Measurements from ENCODE around the gene KCNN4. TPM values are rescaled to one million over a fixed set of nuclear protein-coding genes. Genes with fewer than 3 reads are reported as not detected.
"Not testable (repeated sequence)": the region's sequence is repeated elsewhere in the genome, so short reads cannot be mapped to it uniquely, and the experiment has no call there.

KCNN4 gene
- 0.62 and 1.1 TPM in 2 replicates for total RNA-seq (2014; rRNA removed; shearing (Covaris generic))

DNA sequence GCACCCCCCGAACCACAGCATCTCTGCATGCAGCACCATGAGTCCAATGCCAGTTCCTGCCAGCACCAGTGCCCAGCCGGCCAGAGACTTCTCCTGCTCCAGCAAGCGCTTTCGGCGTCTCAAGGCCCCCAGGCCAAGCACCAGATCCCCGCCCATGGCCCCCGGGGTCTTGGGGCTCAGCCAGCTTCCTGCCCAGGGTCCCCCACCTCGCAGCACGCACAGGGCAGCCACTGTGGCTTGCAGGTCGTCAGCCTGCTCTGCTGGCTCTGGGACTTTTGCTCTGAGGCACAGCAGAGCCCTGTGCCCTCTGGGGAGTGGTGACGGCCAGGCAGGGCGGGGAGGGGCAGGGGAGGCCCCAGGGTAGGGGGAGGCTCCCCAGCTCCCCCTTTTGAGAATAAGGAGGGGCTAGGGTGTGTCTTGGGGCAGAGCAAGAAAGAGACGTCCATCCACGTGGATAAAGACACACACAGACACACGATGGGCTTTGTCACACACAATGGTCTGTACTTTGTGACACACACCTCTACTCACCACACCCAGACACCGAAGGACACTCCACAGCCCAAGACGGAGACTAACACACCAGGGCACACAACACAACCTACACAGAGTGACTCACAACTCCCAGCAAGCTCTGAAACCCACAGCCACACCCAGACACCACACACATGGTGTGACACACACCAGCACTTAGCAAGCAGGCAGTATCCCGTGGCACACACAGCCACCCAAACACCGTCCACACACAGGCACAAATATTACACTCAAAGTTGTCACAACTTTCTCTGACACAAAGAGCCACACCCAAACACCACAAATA is at the start of gene KCNN4:
Gene KCNN4 (minus strand): TSS at position 268 of the 820 bp plus-strand sequence. CDS start 112 bp downstream, at position 156.
- H3K27me3 ChIP-seq (ENCODE audit: control insufficient read depth, insufficient read depth, low read length) = no peaks in the 10 kb centered on the region
- peak; percentile 56 for DNase-seq
- no peaks in the 10 kb centered on the region for H3K36me3 ChIP-seq (replicated peaks; ENCODE audit: control insufficient read depth, insufficient read depth, low read length)
- H3K4me3 ChIP-seq (ENCODE audit: insufficient read depth, low read depth, low read length) = no peak within 1 kb of the TSS

DNA sequence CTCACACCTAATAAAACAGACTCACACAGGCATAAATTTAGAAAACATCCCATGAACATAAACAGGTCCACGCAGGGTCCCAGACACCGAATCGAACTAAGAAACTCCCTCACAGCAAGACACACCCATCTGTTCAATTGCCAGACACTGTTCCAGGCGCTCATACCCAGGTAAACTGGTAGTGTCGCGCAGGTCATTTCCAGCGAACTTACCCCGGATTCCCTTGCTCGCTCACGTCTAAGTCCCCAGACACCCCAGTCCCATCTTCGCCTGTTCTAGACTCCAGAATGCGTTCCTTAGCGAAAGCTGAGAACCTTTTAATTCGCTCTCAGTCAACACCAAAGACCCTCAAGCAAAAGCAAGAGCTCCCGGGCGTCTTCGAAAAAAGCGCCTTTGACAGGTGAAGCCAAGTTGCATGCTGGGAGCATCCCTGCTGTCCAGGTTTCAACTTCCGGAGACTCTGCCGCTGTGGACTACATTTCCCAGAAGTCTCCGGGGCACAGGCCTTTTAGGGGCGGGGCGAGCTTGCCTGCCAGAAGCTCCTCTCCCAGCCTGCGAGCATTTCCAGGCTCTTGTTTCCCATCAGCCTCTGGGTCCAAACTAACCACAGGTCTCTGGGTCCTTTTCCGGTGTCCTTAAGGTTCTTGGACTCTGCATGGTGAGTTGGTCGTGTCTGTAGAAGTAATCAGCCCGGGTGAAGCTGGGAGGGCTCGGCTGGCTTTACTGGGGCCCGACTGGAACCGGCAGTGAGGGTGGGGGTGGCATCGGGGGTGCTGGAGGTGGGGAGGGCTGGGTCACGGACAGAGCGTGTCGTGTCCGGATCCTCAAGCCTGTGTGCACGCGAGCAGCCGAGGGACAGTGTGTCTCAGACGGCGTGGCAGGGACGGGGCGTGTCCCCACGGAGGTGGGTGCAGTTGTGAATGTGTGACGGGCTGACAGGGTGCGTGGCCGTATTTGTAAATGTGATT is 46.3 kb upstream of the KCNN4 start, which contains the start of gene ZNF283:
Gene ZNF283 (plus strand): TSS at position 535 of the 968 bp plus-strand sequence. CDS start 6,184 bp downstream, outside the sequence.
- DNase-seq = peak; percentile 40

DNA sequence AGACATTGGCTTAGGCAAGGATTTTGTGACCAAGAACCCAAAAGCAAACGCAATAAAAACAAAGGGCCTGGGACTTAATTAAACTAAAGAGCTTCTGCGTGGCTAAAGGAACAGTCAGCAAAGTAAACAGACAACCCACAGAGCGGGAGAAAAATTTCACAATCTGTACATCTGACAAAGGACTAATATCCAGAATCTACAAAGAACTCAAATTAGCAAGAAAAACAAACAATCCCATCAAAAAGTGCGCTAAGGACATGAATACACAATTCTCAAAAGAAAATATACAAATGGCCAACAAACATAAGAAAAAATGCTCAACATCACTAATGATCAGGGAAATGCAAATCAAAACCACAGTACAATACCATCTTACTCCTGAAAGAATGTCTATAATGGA is 43.8 kb upstream of the KCNN4 start:
- not testable (repeated sequence) for DNase-seq; H3K27me3 ChIP-seq (ENCODE audit: control insufficient read depth, insufficient read depth, low read length); H3K4me3 ChIP-seq (ENCODE audit: insufficient read depth, low read depth, low read length); H3K36me3 ChIP-seq (replicated peaks; ENCODE audit: control insufficient read depth, insufficient read depth, low read length)

More for the DNA sequence above, 46.3 kb upstream of the KCNN4 start, which contains the start of gene ZNF283:
- H3K36me3 ChIP-seq (replicated peaks; ENCODE audit: control insufficient read depth, insufficient read depth, low read length) = no peaks in the 10 kb centered on the region; the same call in 1 of the 2 replicates
- no peaks in the 10 kb centered on the region for H3K27me3 ChIP-seq (ENCODE audit: control insufficient read depth, insufficient read depth, low read length)
- peak within 1 kb of the TSS; percentile 50 for H3K4me3 ChIP-seq (ENCODE audit: insufficient read depth, low read depth, low read length)

DNA sequence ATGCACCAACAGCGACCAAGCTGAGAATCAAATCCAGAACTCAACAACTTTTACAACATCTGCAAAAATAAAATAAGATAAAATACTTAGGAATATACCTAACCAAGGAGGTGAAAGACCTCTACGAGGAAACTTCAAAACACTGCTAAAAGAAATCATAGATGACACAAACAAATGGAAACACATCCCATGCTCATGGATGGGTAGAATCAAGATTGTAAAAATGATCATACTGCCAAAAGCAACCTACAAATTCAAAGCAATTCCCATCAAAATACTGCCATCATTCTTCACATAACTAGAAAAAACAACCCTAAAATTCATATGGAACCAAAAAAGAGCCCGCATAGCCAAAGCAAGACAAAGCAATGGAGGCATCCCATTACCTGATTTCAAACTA is 43.1 kb upstream of the KCNN4 start:
- not testable (repeated sequence) for H3K4me3 ChIP-seq (ENCODE audit: insufficient read depth, low read depth, low read length); DNase-seq; H3K36me3 ChIP-seq (replicated peaks; ENCODE audit: control insufficient read depth, insufficient read depth, low read length); H3K27me3 ChIP-seq (ENCODE audit: control insufficient read depth, insufficient read depth, low read length)

DNA sequence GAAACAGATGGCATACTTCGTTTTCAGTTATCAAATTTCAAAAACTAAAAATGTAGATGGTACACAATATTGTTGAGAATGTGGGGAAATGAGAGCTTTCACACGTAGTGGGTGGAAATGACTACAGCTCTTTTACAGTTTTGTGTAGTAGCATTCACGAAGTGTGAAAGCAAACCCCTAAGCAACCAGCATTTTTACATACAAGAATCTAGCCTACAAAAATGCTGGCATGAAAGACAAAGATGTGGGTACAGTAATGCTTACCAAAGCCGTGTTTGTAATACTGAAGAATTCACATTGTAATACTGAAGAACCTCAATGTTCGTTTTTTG is 40.1 kb upstream of the KCNN4 start:
- no peak overlapping the region for H3K4me3 ChIP-seq (ENCODE audit: insufficient read depth, low read depth, low read length)
- no peaks in the 10 kb centered on the region for H3K27me3 ChIP-seq (ENCODE audit: control insufficient read depth, insufficient read depth, low read length)
- DNase-seq = no peak
- H3K36me3 ChIP-seq (replicated peaks; ENCODE audit: control insufficient read depth, insufficient read depth, low read length) = no peaks in the 10 kb centered on the region

DNA sequence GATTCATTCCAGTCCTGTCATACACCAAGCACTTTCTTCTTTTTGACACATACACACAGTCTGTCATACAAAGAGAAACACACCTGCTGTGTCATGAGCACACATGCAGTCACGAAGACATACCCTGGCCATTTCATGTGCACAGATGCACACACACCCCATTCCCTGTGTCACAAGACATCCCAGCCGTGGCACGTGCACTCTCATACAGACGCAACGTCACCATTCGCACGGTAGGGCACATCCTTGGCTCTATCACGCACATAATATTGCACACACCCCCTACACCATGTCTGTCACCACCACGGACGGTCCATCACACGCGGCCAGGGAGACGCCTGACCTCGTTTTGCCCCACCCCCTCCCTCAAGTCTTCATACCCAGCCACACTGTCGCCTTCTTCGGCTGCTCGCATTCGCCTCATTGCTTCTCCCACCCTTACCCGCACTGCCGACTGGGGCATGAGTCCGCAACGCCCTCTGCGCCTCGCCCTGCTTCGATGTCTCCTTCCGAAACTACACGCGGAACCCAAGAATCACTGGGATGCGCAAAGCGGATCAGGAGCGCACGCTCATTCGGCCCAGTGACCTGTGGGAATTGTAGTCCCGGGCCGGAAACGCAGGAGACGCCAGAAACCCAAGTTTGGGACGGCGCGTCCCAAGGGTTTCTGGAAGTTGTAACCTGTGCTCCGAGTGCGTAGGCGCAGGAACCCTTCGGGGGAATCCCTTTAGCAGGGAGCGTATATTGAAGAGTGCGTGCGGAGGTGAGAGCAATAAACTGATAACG is 39.5 kb upstream of the KCNN4 start:
- Histone ChIP-seq H3K27me3 (ENCODE audit: control insufficient read depth, insufficient read depth, low read length) (no peaks in the 10 kb centered on the region), H3K4me3 (ENCODE audit: insufficient read depth, low read depth, low read length) (no peak overlapping the region), H3K36me3 (replicated peaks; ENCODE audit: control insufficient read depth, insufficient read depth, low read length) (no peaks in the 10 kb centered on the region)
- DNase-seq = no peak

DNA sequence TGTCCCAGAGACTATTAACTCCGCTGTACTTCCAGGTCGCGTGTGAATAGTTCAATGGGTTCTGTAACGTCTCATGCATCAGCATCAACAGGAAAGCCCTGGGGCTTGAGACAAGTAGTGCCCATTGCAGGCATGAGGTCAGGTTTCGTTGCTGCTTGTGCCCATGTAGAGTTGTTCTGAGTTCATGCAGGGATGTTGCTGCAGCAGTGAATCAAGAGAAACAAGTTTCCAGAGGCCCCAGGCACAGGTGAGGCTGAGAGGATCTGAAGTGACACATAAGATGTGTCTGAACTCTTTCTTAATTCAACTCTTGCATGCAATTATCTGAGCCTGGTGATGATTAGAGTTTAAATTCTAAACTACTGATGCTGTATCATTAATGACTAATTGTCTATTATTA is 37.7 kb upstream of the KCNN4 start:
- Histone ChIP-seq H3K36me3 (replicated peaks; ENCODE audit: control insufficient read depth, insufficient read depth, low read length) (no peaks in the 10 kb centered on the region), H3K4me3 (ENCODE audit: insufficient read depth, low read depth, low read length) (no peak overlapping the region), H3K27me3 (ENCODE audit: control insufficient read depth, insufficient read depth, low read length) (no peaks in the 10 kb centered on the region)
- no peak for DNase-seq

DNA sequence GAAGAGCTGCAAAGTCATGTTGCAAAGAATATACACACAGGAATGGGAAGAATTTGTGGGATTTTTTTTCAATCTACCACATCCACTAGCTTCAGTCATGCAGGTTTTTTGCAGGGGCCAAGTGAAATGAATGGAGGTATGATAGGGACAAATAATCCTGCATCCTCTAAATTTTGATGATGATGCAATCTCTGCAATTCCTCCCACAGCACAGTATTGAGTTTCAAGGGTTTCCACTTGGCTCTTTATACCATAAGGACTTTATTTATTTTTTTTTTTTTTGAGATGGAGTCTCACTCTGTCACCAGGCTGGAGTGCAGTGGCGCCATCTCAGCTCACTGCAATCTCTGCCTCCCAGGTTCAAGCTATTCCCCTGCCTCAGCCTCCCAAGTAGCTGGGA is 36.7 kb upstream of the KCNN4 start:
- not testable (repeated sequence) for DNase-seq

DNA sequence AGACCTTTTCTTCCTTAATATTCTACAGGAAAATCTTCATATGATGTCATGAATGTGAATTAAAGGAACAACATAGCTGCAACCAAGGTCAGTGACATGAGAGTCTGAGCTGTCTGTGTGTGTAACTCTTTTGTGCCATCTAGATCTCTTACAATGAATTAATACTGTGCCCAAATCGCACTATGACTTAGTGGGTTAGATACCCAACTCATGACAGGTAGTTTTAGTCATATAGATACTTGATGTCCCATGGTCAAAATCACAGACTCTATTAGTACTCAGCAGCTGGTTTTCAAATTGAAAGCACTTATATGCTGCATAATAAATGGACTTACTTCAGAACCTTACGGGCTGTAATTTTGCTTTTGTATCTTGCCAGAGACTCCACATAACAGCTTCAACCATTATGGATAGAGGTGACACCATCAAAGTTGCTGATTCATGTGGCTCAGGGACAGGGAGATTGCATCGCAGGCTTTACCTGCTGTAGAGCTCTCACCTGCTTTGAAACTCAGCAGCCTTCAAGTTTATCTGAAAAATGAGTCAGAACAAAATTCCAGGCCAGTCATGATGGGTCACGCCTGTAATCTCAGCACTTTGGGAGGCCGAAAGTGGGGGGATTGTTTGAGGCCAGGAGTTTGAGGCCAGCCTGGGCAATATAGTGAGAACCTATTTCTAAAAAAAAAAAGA is 34.0 kb upstream of the KCNN4 start:
- Histone ChIP-seq H3K27me3 (ENCODE audit: control insufficient read depth, insufficient read depth, low read length) (no peaks in the 10 kb centered on the region), H3K4me3 (ENCODE audit: insufficient read depth, low read depth, low read length) (no peak overlapping the region), H3K36me3 (replicated peaks; ENCODE audit: control insufficient read depth, insufficient read depth, low read length) (no peaks in the 10 kb centered on the region)
- DNase-seq = no peak

More for the DNA sequence above, 36.7 kb upstream of the KCNN4 start:
- H3K27me3 ChIP-seq (ENCODE audit: control insufficient read depth, insufficient read depth, low read length); H3K4me3 ChIP-seq (ENCODE audit: insufficient read depth, low read depth, low read length); H3K36me3 ChIP-seq (replicated peaks; ENCODE audit: control insufficient read depth, insufficient read depth, low read length): not testable (repeated sequence)

DNA sequence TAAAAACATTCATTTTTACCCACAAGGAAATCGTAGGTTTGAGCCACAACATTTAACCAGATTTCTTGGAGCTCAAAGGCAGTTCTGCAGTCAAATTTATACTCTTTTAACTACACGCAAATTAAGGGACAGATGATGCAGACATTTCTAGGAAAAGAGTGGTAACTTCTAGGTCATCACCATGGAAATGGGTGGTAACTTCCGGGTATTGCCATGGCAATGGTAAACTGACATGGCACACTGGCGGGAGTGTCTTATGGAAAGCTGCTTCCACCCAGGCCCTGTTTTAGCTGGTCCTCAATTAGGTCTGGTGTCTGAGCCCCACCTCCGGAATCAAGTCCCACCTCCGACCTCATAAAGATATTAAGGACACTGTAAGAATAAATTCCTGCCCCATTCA is 31.9 kb upstream of the KCNN4 start:
- Histone ChIP-seq H3K27me3 (ENCODE audit: control insufficient read depth, insufficient read depth, low read length) (no peaks in the 10 kb centered on the region), H3K36me3 (replicated peaks; ENCODE audit: control insufficient read depth, insufficient read depth, low read length) (no peaks in the 10 kb centered on the region), H3K4me3 (ENCODE audit: insufficient read depth, low read depth, low read length) (no peak overlapping the region)
- DNase-seq = no peak

DNA sequence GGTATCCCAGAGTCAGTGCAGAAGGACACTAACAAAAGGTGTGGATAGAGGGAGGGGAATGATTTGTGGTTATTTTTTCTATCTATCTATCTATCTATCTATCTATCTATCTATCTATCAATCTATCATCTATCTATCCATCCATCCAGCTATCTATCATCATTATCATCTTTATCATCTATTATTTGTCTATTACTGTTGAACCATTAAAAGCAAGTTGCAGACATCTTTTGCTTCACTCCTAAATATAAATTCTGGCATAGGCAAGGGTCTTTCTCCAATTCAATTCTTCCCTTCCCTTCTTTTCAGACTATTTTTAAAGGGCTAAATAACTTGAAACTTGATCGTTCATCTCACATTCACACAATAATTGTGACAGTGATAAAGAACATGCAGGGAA is 31.5 kb upstream of the KCNN4 start:
- Histone ChIP-seq H3K27me3 (ENCODE audit: control insufficient read depth, insufficient read depth, low read length) (no peaks in the 10 kb centered on the region), H3K4me3 (ENCODE audit: insufficient read depth, low read depth, low read length) (no peak overlapping the region)

DNA sequence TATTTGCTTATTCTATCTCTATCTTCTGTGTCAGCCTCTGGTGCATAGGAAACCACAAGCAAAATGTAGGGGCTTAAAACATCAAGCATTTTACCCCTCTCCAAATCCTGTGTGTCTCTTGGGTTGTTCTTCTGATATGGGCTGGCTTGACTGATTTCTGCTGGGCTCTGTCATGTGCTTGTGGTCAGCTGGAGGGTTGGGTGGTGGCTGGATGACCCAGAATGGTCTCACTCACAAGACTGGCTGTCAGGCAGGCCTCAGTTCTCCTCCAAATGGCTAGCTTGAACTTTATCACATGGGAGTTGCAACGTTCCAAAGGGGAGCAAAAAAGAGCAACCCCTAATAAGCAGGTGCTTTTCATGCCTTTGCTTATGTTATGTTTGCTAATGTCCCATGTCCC is 31.1 kb upstream of the KCNN4 start:
- H3K4me3 ChIP-seq (ENCODE audit: insufficient read depth, low read depth, low read length) = no peak overlapping the region
- no peaks in the 10 kb centered on the region for H3K36me3 ChIP-seq (replicated peaks; ENCODE audit: control insufficient read depth, insufficient read depth, low read length)
- no peaks in the 10 kb centered on the region for H3K27me3 ChIP-seq (ENCODE audit: control insufficient read depth, insufficient read depth, low read length)
- no peak for DNase-seq

More for the DNA sequence above, 31.5 kb upstream of the KCNN4 start:
- no peaks in the 10 kb centered on the region for H3K36me3 ChIP-seq (replicated peaks; ENCODE audit: control insufficient read depth, insufficient read depth, low read length)
- DNase-seq = no peak

DNA sequence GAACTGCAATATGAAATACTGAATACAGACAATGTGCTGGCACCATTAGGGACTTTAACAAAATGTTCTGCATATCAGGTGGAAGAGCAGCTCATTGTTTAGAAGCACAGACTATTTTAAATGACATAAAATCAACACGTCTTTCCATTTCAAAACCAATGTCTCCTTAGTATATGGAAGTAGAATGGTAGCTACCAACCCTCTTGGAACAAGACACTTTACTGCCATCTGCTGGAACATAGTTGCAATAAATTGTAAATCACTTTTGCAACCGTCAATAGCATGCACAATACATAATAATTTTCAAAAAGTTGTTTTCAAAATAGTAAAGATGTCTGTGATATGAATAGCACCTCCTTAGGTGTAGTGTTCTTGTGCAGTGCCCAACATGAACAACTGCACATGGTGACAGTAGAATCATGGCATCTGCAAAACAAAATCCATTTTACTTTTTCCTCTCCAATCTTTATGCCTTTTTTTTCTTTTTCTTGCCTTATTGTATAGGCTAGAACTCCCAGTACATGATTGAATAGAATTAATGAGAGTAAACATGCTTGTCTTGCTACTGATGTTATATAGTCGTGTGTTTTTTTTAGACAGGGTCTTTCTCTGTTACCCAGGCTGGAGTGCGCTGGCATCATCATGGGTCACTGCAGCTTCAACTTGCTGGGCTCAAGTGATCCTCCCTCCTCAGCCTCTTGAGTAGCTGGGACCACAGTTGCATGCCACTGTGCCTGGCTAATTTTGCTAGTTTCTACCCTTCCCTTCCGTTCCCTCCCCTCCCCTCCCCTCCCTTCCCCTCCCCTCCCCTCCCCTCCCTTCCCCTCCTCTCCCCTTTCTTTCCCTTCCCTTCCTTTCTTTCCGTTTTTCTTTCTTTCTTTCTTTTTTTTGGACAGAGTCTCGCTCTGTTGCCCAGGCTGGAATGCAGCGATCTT is 29.3 kb upstream of the KCNN4 start:
- H3K36me3 ChIP-seq (replicated peaks; ENCODE audit: control insufficient read depth, insufficient read depth, low read length) = no peaks in the 10 kb centered on the region
- DNase-seq = peak; percentile 44
- H3K27me3 ChIP-seq (ENCODE audit: control insufficient read depth, insufficient read depth, low read length) = no peaks in the 10 kb centered on the region
- no peak overlapping the region for H3K4me3 ChIP-seq (ENCODE audit: insufficient read depth, low read depth, low read length)
